ENCODE data around the gene PCSK7.

DNA sequence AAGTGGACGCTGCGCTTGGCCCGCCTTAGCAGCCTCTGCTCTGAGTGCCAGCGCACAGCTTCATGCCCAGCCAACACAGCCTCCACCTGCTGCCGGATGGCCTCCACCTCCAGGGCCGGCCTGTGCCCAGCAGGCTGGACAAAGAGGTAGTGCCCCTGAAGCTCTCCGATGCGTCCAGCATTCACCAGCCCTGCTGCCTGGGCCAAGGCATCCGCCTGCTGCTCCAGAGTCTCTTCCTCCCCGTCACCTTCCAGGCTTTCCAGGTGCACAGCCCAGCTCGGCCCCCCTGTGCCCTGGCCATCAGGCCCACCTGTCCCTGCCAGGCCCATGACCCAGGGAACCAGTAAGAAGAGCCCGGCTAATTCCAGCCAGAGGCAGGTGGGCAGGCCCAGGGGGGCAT is 2.5 kb downstream of the PCSK7 start:
- TF ChIP-seq EZH2 (IDR thresholded peaks at IDR 0.05; ENCODE audit: insufficient read depth, poor library complexity, severe bottlenecking) (no peak), EZH2phosphoT487 (IDR thresholded peaks at IDR 0.05; ENCODE audit: insufficient read depth, low read depth) (no peak)

Data from GM23248 (cell line).